Right atrium auricular region (tissue), 2 donors: ENCODE measurements around the gene SEC24A. TPM values are rescaled to one million over a fixed set of nuclear protein-coding genes. Genes with fewer than 3 reads are reported as not detected.

Experiments used
- DNase-seq: peaks from one replicate; pipeline ENCODE4 v3.0.0-alpha.2; 2019; ENCODE audit warnings: low spot score
- H3K27ac ChIP-seq, 2 donors: fragments of 200-600 bp; sonication (generic); 1 replicate in 1 of 2; 2 replicates in 1 of 2; pipeline ENCODE4 v1.5.1; 2016 to 2019
- H3K27me3 ChIP-seq, 2 donors: fragments of 200-600 bp; sonication (generic); one replicate each; pipeline versions ENCODE4 v1.5.1 to v1.6.0; 2017 to 2019
- H3K36me3 ChIP-seq: fragments of 200-600 bp; sonication (generic); one replicate; pipeline ENCODE4 v1.5.1; 2016
- H3K4me1 ChIP-seq, 2 donors: fragments of 200-600 bp; sonication (generic); one replicate each; pipeline versions ENCODE4 v1.5.1 to v1.6.0; 2017 to 2019
- H3K4me3 ChIP-seq, 2 donors: fragments of 200-600 bp; sonication (generic); 1 replicate in 1 of 2; 2 replicates in 1 of 2; pipeline ENCODE4 v1.5.1; 2017 to 2019; ENCODE audit warnings: mild to moderate bottlenecking in 1 of 2, moderate library complexity in 1 of 2
- H3K9me3 ChIP-seq, 2 donors: fragments of 200-600 bp; sonication (generic); one replicate each; pipeline ENCODE4 v1.5.1; 2019
- total RNA-seq, 2 donors: library from RNA; depleted of rRNA; stranded (reverse); fragments of >200 nt; gene quantifications; one replicate each; pipeline ENCODE4 v1.1.0, GENCODE V29; 2016
- TF ChIP-seq, protein P1 (sequence below), 2 donors: fragments of 200-600 bp; sonication (generic); IDR thresholded peaks; one replicate each; pipeline ENCODE4 v1.5.1; 2019; ENCODE audit warnings: antibody characterized with exemption in 2 of 2

SEC24A gene
- total RNA-seq, 2 donors from 2014 or later: 9.6 to 12.8 TPM

DNA sequence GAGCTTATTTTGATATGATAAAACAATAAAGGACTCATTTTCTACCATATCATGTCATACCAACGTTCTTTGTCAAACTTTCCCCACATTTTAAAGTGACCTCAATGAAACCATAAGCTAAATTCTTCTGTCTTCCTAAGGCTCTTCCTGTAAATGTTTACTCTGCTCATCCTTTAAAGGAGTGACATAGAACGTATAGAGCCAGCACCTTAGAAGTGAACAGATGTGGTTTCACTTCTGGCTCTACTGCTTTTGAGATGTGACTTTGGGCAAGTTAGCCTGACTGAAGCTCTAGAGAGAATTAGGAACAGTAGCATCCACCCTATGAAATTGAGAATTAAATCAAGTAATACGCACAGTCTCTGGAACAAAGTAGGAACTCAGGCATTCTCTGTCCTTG lies 40.0 kb upstream of the SEC24A start:
- no peak overlapping the region for H3K27ac ChIP-seq
- no peaks in the 10 kb centered on the region for H3K4me1 ChIP-seq
- no peaks in the 10 kb centered on the region for H3K9me3 ChIP-seq
- no peak for DNase-seq
- H3K36me3 ChIP-seq: peaks cover 84% of the 10 kb centered on the region
- H3K27me3 ChIP-seq: no peaks in the 10 kb centered on the region
- TF ChIP-seq, protein P1, sequence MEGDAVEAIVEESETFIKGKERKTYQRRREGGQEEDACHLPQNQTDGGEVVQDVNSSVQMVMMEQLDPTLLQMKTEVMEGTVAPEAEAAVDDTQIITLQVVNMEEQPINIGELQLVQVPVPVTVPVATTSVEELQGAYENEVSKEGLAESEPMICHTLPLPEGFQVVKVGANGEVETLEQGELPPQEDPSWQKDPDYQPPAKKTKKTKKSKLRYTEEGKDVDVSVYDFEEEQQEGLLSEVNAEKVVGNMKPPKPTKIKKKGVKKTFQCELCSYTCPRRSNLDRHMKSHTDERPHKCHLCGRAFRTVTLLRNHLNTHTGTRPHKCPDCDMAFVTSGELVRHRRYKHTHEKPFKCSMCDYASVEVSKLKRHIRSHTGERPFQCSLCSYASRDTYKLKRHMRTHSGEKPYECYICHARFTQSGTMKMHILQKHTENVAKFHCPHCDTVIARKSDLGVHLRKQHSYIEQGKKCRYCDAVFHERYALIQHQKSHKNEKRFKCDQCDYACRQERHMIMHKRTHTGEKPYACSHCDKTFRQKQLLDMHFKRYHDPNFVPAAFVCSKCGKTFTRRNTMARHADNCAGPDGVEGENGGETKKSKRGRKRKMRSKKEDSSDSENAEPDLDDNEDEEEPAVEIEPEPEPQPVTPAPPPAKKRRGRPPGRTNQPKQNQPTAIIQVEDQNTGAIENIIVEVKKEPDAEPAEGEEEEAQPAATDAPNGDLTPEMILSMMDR (IDR thresholded peaks at IDR 0.05): no peak
- no peak overlapping the region for H3K4me3 ChIP-seq

DNA sequence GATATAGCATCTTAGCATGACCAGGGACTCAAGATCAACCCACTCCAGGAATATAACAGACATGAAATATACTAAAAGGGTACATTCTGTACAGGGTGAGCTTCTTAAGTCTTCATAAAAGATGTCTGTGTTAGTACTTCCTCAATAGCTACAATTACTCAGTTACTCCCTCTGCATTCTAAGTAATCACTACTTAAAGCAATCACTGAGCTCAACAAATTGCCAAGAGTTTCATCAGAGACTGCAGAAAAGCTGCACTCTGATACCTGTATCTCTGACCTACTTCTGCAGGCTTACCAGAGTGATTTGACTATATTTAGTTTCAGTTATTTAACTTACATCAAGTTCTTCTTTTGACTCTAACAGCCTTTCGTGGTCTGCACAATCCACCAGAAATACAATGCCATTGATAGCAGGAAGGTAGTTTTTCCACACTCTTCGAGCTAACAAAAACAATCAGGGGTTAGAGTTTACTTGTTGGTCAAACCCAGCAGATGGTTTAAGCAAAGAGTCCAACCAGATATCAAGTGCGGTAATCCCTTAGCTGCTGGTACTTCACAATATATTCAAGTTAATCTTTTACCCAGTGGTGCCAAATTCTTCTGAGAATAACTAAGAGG lies 39.2 kb upstream of the SEC24A start:
- Histone ChIP-seq H3K4me3 (no peak overlapping the region), H3K27ac (peak overlapping the region in 1 of 2 donors; percentile 45), H3K36me3 (peaks cover 77% of the 10 kb centered on the region), H3K27me3 (no peaks in the 10 kb centered on the region), H3K4me1 (no peaks in the 10 kb centered on the region), H3K9me3 (no peaks in the 10 kb centered on the region)
- no peak for DNase-seq
- TF ChIP-seq, protein P1 (IDR thresholded peaks at IDR 0.05): no peak

- no peak for DNase-seq
- Histone ChIP-seq H3K4me1 (no peaks in the 10 kb centered on the region), H3K27ac (no peak overlapping the region), H3K4me3 (no peak overlapping the region), H3K27me3 (no peaks in the 10 kb centered on the region), H3K9me3 (no peaks in the 10 kb centered on the region), H3K36me3 (peaks cover 77% of the 10 kb centered on the region)
- TF ChIP-seq, protein P1 (IDR thresholded peaks at IDR 0.05): no peak
Observed at GRCh38 chr5:134610725-134611124, 37.9 kb upstream of the SEC24A start.

DNA sequence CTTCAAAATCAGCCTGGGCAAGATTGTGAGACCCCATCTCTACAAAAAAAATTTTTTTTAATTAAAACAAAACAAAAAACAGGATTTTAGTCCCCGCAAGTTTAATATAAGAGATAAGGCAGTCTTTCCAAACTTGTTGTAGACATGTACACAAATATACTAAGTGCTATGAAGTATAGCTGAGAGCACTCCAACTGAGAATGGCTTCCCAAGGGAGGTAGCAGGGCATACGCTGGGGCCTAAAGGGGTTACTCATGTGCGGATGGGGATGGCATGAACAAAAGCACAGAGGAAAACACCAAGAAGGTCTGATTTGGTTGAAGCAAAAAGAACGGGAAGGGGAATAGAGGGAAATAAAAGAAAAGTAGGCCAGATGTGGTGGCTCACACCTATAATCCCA lies 37.1 kb upstream of the SEC24A start:
- Histone ChIP-seq H3K4me3 (no peak overlapping the region), H3K27me3 (no peaks in the 10 kb centered on the region), H3K4me1 (no peaks in the 10 kb centered on the region), H3K36me3 (peaks cover 76% of the 10 kb centered on the region), H3K27ac (no peak overlapping the region), H3K9me3 (no peaks in the 10 kb centered on the region)
- DNase-seq: no peak
- TF ChIP-seq, protein P1 (IDR thresholded peaks at IDR 0.05): no peak

DNA sequence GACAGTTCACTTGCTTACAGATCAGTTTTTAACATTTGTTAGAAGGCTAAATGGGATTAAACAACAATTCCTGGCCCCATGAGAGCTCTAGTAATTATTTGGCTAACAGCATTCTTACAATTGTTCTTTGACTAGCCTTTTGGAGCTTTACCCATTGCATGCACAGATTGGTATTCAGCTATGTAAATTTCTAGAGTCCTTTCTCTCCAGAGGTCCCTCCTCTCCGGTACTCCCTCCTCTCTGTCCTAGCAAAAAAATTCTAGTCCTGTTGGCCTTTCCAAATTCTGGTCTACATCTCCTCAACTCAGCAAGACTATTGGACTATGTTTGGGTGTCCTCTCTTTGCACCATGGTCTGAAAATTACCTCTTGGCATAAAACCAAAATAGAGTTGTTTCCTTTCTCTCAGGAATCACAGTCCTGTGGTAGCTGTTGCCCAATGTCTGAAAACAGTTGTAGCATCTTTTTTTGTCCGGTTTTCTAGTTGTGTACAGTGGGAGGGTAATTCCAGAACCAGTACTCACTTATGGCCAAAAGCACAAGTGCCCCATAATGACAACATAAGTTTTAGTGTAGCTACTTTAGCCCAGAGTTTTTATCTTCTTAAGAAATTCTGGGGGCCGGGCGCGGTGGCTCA lies 34.0 kb upstream of the SEC24A start:
- peaks cover 76% of the 10 kb centered on the region for H3K36me3 ChIP-seq
- no peaks in the 10 kb centered on the region for H3K4me1 ChIP-seq
- no peaks in the 10 kb centered on the region for H3K9me3 ChIP-seq
- no peaks in the 10 kb centered on the region for H3K27me3 ChIP-seq
- no peak overlapping the region for H3K27ac ChIP-seq
- TF ChIP-seq, protein P1 (IDR thresholded peaks at IDR 0.05): no peak
- H3K4me3 ChIP-seq: no peak overlapping the region
- no peak for DNase-seq
